Lower leg skin (tissue), 4 donors: ENCODE data around the gene STK33. TPM values are rescaled to one million over a fixed set of nuclear protein-coding genes. Genes with fewer than 3 reads are reported as not detected.

Experiments used
- DNase-seq, 2 donors: peaks; one replicate each; pipeline ENCODE4 v3.0.0-alpha.2; 2019; ENCODE audit warnings: low spot score in 2 of 2
- H3K4me3 ChIP-seq: fragments of 200-600 bp; sonication (generic); 2 replicates; pipeline ENCODE4 v1.5.1; 2017; ENCODE audit warnings: mild to moderate bottlenecking, low read depth; ENCODE audit not compliant: poor library complexity, severe bottlenecking
- CTCF ChIP-seq, 3 donors: fragments of 450-650 bp; IDR thresholded peaks; one replicate each; pipeline ENCODE4 v1.5.1; 2016; ENCODE audit warnings: antibody characterized with exemption in 3 of 3, mild to moderate bottlenecking in 3 of 3, moderate library complexity in 2 of 3
- POLR2A ChIP-seq, 2 donors: fragments of 450-650 bp; IDR thresholded peaks; one replicate each; pipeline ENCODE4 v1.6.1; 2016 to 2017; ENCODE audit warnings: antibody characterized with exemption in 2 of 2, mild to moderate bottlenecking in 1 of 2, moderate library complexity in 1 of 2
- WGBS, 2 donors: methylation state at CpG; one replicate each; pipeline ENCODE4 v1.1.5; 2018; 5-methylcytosine and 5-hydroxymethylcytosine counted together
- intact Hi-C: fragments of 100-400 bp; cut with DNase I; formaldehyde crosslinking; loops from one replicate; pipeline ENCODE4 v1.15.0; 2023; ENCODE audit warnings: low total_unique reads
- total RNA-seq, 4 donors: library from RNA; depleted of rRNA; stranded (reverse); fragments of >200 nt; gene quantifications; one replicate each; pipeline ENCODE4 v1.1.0, GENCODE V29; 2016

Gene STK33
- total RNA-seq, 4 donors from 2014 or later, result 0.23 to 6.5 (median 0.29) TPM; not detected in 1

DNA sequence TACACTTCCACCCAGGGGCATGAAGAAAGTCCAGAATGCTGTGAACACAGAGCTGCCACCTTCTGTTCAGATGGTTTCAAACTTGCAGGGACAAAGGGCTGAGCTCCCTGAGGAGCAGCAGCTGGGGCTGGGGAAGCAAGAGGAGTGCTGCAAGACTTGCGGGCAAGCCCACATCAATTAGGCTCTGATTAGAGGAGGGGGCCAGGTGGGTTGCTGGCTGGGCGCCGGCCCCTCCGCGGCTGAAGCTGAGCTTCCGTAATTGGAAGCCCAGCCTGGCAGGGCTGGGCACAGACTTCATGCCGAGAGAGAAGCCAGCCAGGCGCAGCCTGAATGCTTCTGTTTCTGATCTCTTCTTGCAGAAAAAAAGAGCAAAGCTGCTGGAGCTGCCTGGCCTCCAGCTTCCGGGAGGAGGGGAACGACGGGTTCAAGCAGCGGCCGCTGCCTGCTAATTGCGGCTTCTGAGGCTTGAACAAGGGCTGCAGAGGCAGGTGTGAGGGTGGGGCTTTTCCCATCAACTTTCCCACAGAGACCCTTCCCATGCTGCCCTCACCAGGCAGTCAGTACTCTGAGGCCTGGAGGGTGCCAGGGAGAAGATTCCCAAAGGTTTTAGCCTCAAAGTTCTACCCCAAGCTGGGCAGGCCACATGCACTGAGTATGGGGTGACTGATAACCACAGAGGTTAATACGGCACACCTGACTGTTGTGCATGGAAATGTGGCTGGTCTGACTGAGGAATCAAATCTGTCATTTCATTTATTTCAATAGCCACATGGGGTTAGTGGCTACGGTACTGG, 239.2 kb downstream of the STK33 start:
- intact Hi-C loops, result no loop called here
- H3K4me3 ChIP-seq, result no peak overlapping the region
- WGBS, 2 donors, result 12 to 14% methylated on average over 15 to 16 of the region's 16 CpGs
- DNase-seq, result no peak
- TF ChIP-seq CTCF (IDR thresholded peaks at IDR 0.05), result no peak
- no peak for TF ChIP-seq POLR2A (IDR thresholded peaks at IDR 0.05)

DNA sequence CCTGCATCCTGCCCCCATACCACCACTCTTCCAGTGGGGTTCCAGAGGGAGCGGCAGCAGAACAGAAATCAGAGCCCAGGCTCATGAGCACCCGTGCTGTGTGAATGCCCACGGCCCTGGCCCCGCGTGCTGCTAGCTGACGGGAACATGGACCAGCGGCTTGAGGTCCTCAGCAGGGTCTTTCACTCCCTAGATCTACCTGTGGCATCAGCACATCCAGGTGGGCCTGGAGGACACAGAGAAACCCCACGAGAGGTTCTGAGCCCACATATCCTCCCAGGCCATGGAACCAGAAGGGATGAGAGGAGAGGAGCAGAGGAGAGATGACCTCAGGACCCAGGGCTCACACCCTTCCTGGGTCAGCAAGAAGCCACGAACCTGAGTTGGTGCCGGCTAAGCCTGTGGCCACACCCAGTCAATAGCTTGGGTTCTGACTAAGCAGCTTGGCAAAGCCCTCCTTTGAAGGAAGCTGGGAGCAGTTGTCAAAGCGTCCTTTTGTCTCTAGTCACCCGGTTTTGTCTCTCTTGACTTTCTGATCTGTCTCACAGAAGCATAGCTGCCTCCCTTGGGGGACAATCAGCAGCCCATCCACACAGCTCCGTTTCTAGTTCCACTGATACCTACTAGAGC, 241.0 kb downstream of the STK33 start:
- no peak for TF ChIP-seq POLR2A (IDR thresholded peaks at IDR 0.05)
- TF ChIP-seq CTCF (IDR thresholded peaks at IDR 0.05), result no peak
- intact Hi-C loops, result no loop called here
- no peak for DNase-seq
- H3K4me3 ChIP-seq, result no peak overlapping the region
- WGBS, 2 donors, result 64 to 73% methylated on average over 12 to 13 of the region's 13 CpGs

DNA sequence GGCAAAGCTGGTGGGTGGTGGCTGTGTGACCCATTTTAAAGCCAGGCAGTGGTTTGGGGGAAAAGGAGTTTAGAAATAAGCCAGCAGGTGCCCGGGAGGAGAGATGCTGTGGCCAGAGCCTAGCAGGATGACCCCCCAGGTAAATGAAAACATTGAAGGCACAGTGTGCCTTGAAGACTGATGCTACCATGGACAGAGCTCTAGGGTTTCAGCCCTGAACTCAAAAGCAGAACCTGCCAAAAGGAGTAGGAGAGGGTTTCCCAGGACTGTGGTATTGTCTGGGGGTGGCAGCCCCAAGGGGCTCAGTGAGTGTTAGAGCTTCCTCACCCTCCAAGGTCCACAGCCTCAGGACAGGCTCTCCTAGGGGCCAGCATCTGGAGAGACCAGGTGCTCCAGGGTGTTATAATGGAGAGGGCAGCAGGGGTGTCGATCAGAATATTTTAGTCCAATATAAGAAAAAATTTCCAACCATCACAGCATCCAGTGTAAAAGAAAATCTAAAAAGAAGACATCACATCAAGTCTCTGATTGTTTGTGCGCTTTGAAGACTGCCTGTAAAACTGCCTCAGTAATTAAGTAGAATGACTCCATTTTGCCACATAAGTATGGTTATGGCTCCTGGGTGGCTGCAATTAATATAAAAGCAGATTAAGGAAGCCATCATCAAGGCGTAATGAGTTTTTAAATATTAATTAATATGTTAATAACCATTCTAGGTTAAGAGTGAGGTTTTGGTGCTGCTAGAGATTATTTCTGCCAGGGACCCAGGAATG, 241.7 kb downstream of the STK33 start:
- H3K4me3 ChIP-seq, result no peak overlapping the region
- DNase-seq, result no peak
- TF ChIP-seq CTCF (IDR thresholded peaks at IDR 0.05) (no peak), POLR2A (IDR thresholded peaks at IDR 0.05) (no peak)
- WGBS, 2 donors, result 88 to 90% methylated on average over 4 of the region's 4 CpGs
- intact Hi-C loops, result no loop called here

GRCh38 chr11:8351223-8351622, 242.8 kb downstream of the STK33 start:
- intact Hi-C loops, result no loop called here
- TF ChIP-seq CTCF (IDR thresholded peaks at IDR 0.05) (no peak), POLR2A (IDR thresholded peaks at IDR 0.05) (no peak)
- WGBS, 2 donors, result 77 to 83% methylated on average over 8 of the region's 8 CpGs
- DNase-seq, result no peak
- H3K4me3 ChIP-seq, result no peak overlapping the region

DNA sequence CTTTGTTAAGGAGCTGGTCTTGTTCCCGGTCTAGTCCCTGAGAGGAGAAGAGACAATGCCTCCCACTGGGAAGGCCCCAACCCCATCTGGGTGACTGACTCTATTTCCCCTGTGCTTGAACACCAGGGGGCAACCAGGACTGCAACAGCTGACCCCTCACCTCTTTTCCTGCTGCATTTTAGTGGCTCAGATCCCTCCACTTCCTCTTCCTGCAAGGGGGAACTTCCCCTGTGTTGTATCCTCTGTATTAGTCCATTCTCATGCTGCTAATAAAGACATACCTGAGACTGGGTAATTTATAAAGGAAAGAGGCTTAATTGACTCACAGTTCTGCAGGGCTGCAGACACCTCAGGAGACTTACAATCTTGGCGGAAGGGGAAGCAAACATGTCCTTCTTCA, 246.1 kb downstream of the STK33 start:
- 93 to 95% methylated on average over 2 of the region's 2 CpGs for WGBS, 2 donors
- intact Hi-C loops, result loop anchor here (2.0 kb wide), 1 partner anchor 39 kb away; no protein-coding TSS in a partner anchor
- no peak overlapping the region for H3K4me3 ChIP-seq
- no peak for TF ChIP-seq POLR2A (IDR thresholded peaks at IDR 0.05)
- TF ChIP-seq CTCF (IDR thresholded peaks at IDR 0.05), result no peak
- DNase-seq, result no peak
